ENCODE results near the gene MCM7.
"Not testable (repeated sequence)": the region's sequence is repeated elsewhere in the genome, so short reads cannot be mapped to it uniquely, and the experiment has no call there.

Gene MCM7

DNA sequence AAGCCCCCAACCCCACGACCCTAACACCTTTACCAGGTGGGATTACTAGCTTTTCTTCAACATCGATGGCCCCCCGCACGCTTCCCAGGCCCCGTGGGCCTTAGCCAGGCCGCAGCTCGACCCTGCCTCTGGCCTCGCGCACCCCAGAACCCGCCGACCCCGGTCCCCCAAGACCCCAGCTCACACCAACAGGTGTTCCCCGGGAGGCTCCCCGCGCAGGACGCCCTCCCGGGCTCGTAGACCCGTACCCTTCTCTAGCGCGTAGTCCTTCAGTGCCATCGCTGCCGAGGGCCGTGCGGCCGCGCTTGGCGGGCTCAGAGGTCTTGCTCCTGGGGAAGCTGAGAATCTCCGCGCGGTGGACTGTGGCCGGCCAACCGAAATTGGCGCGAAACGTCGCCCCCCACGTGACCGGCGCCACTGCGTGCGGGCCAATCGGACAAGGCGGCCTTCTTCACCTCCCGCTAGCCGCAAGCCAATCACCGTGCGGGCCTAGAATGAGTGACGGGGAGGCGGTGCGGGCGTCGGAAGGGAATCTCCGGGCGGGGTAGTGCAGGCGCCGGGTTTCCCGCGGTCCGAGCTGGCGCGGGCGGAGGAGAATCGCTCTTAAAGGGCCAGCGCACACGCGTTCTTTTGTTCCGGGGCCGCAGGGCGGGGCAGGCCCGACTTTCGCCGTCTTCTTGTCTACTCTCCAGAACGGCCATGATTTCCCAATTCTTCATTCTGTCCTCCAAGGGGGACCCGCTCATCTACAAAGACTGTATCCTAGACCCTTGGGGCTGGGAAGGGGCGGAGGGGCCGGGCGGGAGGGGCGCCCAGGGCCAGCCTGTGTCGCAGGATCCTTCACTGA lies at the start of gene MCM7, which contains the start of gene AP4M1:
Gene MCM7, minus strand, starts transcription at position 382 of the 847 bp plus-strand sequence. Its CDS starts 103 bp downstream, at position 279.
Gene AP4M1, plus strand, starts transcription at position 628 of the 847 bp plus-strand sequence. Its CDS starts 72 bp downstream, at position 700.
- DNase-seq, result peak; percentile 92

DNA sequence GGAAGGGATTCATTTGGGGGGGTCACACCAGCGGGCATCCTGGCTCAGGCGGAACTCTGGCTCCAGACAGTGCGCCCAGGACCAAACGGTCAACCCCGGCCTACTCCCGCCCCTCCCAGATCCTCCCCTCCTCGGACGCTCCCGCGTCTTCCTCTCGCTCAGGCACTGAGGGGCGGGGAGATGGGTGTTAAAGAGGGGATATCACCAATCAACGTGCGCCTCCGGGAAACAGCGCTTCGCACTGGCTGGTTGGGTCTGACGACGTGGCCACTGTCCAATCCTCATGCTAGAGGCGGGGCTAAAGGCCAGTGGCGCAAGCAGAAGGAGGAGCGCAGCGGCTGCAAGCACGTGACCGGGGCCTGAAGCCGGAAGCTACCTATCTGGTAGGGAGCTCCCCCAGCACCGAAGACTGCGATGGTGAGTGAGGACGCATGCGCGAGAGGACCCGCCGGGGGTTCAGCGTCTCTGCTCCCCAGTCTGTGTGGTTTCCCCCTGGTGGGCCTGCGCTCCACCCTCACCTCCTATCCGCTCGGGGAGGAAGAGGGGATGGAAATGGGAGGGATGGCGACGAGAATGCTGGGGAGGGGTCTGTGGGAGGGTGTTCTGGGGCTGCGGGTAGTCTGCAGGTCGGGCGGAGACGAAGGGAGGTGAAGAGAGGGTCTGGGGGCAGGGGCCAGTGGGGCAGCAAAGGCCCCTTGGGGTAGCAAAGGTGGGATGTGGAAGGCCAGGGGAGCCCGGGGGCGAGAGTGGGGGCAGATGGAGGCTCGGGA lies 47.5 kb upstream of the MCM7 start, which contains the start of gene LAMTOR4:
Gene LAMTOR4, plus strand, starts transcription at position 360 of the 770 bp plus-strand sequence. Its CDS starts 55 bp downstream, at position 415.
- DNase-seq, result peak; percentile 93

DNA sequence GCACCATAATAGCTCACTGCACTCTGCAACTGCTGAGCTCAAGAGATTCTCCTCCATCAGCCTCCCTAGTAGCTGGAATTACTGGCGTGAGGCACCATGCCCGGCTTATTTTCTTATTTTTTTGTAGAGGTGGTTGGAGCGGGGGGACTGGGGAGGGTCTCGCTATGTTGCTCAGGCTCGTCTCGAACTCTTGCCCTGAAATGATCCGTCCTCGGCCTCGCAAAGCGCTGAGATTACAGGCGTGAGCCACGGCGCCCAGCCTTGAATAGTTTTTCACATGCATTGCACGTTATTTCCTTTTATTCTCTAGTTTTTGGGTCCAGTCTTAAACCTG lies 47.0 kb upstream of the MCM7 start:
- DNase-seq, result no peak

DNA sequence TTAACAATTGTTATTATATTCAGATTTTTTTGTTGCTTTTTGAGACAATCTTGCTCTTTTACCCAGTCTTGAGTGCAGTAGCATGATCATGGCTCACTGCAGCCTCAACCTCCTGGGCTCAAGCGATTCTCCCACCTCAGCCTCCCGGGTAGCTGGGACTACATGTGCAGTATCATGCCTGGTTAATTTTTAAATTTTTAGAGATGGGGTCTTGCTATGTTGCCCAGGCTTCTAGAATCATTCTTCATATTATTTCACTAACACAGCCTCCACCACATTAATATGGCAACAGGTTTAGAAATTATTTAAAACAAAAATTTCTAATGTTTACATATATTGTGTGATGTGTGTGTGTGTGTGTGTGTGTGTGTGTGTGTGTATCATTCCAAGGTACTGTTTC lies 46.1 kb upstream of the MCM7 start:
- no peak for DNase-seq

- not testable (repeated sequence) for DNase-seq
Measured at GRCh38 chr7:100146350-100146749, 45.2 kb upstream of the MCM7 start.

DNA sequence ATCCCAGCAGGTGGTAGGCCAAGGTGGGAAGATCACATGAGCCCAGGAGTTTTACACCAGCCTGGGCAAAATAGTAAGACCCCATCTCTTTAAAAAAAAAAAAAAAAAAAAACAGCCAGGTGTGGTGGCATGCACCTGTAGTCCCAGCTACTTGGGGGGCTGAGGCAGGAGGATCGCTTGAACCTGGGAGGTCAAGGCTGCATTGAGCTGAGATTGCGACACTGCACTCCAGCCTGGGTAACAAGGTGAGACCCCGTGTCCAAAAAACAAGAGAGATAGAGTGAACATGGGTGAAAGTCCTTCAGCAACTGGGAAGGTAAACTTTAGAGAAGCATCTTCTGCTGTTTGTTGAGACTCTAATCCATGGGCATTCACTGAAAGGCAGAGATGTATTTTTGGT lies 41.3 kb upstream of the MCM7 start:
- DNase-seq, result no peak

- DNase-seq, result no peak
Measured at GRCh38 chr7:100141555-100141949, 40.4 kb upstream of the MCM7 start.

GRCh38 chr7:100137851-100138760 lies 36.9 kb upstream of the MCM7 start:
- DNase-seq, result no peak

DNA sequence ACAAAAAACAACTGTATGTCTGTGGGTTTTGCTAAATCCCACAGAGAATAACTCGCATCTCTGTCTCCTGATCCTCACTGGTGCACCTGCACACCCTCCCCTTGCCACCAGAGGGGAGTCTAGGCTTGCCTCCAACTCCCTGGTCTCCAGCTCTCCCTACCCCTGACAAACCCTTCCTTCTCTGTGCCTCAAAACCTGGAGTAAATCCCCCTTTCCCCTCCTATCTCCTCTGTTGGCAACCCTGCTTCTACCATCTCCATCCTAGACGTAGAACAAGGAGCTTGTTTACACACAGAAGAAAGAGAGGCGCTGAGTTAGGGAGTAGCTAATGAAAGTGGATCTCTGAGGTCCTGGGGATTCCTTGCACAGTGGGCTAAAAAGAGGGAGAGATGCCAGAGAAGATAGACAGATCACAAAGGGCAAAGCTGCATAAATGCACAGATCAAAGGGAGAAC lies 31.5 kb upstream of the MCM7 start:
- peak; percentile 50 for DNase-seq

DNA sequence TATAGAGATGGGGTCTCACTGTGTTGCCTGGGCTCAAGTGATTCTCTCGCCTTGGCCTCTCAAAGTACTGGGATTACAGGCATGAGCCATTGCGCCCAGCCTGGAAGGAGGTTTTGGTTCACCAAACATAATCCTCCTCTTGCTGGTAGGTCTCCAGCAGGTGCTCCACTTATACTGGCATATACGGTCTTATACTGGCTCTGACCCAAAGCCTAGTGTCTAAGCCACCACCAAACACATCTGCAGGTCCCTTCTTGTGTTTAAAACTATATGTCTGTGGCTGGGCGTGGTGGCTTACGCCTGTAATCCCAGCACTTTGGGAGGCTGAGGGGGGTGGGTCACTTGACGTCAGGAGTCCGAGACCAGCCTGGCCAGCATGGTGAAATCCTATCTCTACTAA lies 30.9 kb upstream of the MCM7 start:
- DNase-seq, result no peak

DNA sequence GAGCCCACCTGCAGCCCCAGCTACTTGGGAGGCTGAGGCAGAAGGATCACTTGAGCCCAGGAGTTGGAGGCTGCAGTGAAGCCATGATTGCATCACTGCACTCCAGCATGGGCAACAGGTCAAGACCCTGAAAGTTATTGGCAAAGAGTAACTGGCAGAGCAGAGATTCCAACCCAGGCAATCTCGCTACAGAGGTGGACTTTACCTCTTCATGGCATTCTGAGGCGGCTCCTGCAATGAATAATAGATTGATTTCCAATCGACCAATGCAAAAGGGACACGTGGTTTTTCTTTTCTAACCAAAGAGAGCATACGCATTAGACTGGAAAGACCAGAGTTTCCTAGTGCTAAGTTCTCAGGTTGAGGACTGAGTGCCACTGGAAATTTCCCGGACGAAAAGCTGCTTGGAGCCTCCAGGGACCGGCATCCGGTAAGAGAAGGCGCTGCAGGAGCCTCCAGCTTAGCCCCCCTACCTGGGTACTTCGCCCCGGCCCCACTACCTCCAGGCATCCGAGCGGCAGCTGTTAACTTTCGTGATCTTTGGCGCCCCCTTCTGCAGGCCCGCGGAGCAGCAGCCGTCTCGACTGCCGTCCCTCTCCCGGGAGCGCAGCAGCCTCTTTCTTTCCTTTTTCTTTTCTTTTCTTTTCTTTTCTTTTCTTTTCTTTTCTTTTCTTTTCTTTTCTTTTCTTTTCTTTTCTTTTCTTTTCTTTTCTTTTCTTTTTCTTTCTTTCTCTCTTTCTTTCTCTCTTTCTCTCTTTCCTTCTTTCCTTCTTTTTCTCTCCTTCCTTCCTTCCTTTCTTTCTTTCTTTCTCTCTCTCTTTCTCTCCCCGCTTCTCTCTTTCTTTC lies 29.6 kb upstream of the MCM7 start:
- DNase-seq, result peak; percentile 80

DNA sequence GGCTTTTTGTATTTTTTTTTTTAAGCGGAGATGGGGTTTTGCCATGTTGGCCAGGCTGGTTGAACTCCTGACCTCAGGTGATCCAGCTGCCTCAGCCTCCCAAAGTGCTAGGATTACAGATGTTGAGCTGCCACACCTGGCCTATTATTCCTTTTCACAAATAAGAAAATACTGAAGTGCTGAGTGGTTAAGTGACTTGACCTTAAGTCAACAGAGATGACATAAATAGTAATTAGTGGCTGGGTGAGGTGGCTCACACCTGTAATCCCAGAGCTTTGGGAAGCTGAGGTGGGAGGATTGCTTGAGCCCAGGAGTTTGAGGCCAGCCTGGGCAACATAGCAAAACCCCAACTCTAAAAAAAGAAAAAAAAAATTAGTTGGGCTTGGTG lies 29.0 kb upstream of the MCM7 start:
- DNase-seq, result not testable (repeated sequence)

DNA sequence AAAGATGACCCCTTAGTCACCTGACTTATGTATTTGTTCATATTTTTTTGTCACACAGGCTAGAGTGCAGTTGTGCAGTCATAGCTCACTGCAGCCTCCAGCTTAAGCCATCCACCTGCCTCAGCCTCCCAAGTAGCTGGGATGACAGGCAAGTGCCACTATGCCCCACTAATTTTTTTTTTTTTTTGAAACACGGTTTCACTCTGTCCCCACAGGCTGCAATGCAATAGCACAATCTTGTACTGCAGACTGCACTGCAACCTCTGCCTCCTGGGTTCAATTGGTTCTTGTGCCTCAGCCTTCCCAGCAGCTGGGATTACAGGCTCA lies 27.4 kb upstream of the MCM7 start:
- DNase-seq, result no peak

DNA sequence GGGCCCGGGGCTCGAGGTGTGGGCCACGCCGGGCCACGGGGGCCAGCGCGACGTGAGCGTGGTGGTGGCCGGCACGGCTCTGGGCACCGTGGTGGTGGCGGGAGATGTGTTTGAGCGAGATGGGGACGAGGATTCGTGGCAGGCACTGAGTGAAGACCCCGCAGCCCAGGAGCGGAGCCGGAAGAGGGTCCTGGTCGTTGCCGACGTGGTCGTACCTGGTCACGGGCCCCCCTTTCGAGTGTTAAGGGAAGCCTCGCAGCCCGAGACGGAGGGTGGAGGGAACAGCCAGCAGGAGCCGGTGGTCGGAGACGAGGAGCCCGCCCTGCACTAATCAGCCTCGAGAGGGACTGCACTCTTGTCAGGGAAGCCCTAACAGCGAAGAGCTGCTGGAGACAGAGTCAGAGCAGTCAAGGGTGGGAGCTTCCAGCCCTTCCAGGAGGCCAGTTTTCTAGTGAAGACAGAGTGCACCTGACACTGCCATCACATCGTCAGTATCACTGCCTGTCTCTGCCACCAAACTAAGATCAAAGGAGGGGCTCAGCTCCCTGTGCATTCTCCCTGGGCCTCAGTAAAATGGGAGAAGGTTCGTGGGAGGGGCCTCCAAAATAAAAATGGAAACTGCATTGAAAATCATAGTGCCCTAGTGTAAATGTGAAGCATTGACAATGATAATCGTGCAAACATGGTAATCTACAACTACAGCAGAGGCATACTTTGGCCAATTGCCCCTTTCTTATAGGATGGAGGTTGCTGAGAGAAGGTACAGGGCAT lies 26.9 kb upstream of the MCM7 start:
- no peak for DNase-seq

DNA sequence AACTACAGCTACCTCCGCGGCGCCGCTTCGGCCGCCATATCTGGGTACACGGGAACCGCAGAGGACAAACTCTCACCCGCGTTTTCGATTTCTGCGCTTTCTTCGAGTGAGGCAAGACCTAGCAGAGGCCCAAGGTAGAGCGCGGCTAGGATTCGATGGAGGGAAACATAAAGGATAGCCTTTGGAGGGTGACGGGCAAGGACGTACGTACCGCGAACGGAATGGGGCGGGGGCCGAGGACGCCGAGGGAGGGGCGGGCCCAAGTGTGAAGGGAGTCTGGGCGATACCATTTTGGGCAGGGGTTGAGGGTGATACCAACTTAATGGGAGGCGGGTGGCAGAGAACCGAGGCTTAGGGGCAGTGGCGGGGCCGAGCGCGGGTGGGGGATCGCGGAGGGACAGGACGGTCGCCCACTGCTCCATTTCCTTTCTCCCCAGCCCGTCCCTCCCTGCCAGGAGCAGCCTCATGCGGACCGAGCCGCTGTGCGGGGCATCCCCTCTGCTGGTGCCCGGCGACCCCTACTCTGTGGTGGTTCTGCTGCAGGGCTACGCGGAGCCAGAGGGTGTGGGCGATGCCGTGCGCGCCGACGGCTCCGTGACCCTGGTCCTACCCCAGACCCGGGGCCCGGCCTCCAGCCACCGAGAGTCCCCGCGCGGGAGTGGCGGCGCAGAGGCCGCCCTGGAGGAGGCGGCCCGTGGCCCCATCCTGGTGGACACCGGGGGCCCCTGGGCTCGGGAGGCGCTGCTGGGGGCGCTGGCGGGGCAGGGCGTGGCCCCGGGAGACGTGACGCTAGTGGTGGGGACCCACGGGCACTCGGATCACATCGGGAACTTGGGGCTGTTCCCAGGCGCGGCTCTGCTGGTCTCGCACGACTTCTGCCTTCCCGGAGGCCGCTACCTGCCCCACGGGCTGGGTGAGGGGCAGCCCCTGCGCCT lies 26.0 kb upstream of the MCM7 start, which contains the start of gene MBLAC1:
Gene MBLAC1, plus strand, starts transcription at position 37 of the 935 bp plus-strand sequence. Its CDS starts 429 bp downstream, at position 466.
- DNase-seq, result peak; percentile 92

DNA sequence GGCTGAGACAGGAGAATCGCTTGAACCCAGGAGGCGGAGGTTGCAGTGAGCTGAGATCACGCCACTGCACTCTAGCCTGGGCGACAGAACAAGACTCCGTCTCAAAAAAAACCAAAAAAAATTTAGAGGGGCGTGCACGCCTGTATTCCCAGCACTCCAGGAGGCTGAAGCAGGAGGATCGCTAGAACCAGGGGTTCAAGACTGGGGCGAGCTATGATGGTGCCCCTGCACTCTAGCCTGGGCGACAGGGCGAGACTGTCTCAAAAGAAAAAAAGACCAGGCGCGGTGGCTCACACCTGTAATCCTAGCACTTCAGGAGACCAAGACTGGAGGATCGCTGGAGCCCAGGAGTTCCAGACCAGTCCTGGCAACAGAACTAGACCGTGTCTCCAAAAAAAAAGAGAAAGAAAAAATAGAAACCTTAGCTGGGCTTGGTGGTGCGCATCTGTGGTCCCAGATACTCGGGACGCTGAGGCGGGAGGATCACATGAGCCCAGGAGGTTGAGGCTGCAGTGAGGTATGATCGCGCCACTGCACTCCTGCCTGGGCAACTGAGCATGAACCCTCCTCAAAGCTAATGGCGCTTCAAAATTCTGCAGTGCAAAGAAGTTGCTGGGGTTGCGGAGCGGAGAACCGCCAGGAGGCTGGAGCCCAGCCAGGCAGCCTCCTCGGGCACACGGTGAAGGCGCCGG lies 25.2 kb upstream of the MCM7 start:
- DNase-seq, result no peak

- DNase-seq, result no peak
Measured at GRCh38 chr7:100124301-100125230, 23.4 kb upstream of the MCM7 start.

DNA sequence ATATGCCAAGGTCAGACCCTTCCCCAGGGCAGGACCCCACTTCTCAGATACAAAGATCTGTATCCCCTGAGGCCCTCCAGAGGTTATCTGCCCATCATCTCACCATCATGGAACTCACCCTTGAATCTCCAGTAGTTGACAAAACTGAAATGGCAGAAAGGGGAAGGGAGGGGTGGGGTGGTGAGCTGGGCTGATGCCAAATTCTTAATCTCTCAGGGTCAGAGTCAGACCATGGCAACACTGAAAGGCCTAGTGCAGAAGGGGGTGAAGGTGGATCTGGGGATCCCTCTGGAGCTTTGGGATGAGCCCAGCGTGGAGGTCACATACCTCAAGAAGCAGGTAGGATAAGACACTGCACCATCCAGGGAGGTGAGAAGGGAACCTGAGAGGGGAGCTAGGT lies 21.4 kb upstream of the MCM7 start:
- DNase-seq, result no peak

Measured in activated T-cell treated with anti-CD3 and anti-CD28 coated beads for 4 hours (primary cell).